Retina (tissue), 1 donor: Measurements from ENCODE around the gene FAU.
A peak's percentile ranks its signal among the peaks of the same experiment; 100 is the strongest.
"Not testable (repeated sequence)": the region's sequence is repeated elsewhere in the genome, so short reads cannot be mapped to it uniquely, and the experiment has no call there.

Experiments used
- DNase-seq: peaks from one replicate; pipeline ENCODE4 v3.0.0-alpha.2; 2016

The FAU gene

DNA sequence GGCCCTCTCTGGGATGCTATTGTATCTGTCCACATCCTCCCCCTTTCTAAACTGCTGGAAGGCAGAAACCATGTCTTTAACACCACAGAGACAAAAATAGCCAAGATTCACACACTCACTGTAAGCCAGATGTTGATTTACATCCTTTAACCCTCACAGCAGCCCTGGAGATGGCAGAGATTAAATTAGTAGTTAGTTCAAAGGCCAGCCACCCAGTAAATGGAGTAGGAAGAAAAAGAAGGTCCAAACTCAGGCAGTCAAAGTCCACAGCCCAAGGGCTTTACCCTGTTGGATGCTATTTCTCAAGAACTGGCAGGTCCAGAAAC is 2.3 kb downstream of the FAU start:
- DNase-seq: no peak

DNA sequence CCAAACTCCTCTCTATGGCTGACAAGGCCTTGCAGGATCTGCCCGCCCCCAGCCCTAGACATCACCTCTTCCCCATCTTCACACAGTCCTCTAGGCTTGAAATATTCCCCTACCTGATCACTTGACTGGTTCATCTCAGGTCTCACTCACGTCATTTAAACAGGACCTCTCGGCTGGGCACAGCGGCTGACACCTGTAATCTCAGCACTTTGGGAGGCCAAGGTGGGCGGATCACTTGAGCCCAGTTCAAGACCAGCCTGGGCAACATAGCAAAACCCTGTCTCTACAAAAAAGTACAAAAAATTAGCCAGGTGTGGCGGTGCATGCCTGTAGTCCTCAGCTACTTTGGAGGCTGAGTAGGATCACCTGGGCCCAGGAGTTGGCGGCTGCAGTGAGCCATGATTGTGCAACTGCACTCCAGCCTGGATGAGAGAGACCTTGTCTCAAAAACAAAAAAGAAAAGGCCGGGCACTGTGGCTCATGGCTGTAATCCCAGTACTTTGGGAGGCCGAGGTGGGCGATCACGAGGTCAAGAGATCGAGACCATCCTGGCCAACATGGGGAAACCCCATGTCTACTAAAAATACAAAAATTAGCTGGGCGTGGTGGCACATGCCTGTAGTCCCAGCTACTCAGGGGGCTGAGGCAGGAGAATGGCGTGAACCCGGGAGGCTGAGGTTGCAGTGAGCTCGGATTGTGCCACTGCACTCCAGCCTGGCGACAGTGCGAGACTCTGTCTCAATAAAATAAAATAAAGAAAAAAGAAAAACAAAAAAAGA is 2.9 kb downstream of the FAU start:
- DNase-seq: not testable (repeated sequence)

DNA sequence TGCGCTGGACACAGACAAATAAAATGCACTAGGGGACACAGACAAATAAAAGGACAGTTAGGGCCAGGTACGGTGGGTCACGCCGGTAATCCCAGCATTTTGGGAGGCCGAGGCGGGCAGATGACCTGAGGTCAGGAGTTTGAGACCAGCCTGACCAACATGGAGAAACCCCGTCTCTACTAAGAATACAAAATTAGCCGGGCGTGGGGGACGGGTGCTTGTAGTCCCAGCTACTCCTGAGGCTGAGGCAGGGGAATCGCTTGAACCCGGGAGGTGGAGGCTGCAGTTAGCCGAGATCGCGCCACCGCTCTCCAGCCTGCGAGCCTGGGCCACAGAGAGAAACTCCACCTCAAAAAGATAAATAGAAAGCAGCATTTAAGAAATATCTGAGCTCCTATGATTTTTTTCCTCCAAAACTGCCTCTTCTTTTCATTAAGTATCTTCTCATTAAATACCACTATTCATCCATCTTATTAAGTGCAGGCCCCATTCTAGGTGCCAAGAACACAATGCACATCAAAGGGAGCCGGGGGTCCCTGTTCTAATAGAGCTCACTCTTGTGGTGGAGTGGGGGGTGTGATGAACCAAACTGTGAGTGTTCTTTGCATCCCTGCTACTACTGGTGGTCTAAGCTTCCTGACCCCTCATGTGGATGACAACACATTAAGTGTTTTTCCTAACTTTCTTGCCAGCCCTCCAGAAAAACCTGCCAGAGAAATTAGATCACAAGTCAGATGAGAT is 3.7 kb downstream of the FAU start:
- DNase-seq: no peak

DNA sequence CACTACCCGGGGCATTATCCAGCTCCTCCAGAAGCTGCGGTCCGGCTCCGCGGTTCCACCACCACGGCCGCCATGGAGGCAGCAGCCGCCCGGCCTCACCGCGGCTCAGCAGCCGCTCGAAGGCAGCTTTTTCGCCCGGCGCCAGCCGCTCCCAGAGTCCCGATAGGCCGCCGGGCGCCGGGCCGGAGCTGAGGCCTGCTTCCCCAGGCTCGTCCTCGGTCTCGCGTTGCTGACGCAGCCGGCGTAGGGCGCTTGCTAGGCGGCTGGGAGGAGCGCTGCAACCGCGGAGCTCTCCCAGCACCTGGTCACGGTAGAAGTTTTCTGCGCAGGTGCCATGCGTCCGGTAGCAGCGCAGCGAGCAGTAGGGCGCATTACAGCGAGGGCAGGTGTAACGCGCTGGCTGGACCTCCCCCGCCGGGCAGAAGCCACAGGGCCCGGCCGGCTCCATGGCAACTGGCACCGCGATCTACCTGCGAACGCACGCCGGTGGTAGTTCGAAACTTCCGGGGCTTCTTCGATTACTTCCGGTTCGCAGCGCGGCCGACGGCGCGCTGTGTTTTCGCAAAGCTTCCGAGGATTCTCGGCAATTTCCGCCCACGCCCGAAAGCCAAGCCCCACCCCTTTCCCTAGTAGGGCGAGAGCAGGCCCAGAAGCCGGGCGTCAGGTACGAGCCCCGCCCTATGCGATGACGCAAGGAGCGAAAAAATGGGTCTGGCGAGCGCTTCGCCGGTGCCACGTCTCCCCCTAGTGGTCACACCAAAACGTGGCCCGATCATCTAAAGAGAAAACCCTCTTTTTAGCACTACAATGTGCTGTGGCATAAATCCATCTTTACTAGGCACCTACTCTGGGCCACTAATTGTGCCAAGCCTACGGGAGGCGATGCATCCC is 4.5 kb downstream of the FAU start, which contains the start of gene ZNHIT2:
Gene ZNHIT2 (minus strand): TSS at position 496 of the 891 bp plus-strand sequence. CDS start 48 bp downstream, at position 448.
- peak; percentile 97 for DNase-seq

- DNase-seq: no peak
Measured at GRCh38 chr11:65116370-65117205, 5.3 kb downstream of the FAU start.

DNA sequence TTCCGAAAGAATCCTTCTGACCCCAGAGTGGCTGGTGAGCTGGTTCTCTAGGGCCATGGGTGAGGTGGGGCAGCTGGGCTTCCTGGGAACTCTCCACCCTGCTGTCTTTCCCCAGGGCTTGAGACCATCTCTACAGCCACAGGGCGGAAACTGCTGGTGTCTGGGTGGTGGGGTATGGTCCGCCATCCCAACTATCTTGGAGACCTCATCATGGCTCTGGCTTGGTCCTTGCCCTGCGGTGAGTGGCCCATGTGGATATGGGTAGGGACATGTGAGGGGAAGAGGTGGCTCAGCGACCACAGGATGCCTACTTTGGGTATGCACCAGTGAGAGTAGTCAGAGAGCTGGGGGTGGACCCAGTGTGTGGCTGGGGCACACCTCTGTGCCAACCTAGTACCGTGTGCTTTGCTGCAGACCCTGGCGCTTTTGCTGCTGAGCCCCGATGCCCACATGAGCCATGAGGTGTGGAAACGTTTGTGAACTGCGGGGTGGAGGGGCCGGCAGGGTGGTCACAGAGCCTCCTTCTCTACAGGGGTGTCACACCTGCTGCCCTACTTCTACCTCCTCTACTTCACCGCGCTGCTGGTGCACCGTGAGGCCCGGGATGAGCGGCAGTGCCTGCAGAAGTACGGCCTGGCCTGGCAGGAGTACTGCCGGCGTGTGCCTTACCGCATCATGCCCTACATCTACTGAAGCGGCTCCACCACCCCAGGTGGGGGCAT is 6.4 kb downstream of the FAU start:
- DNase-seq: no peak

DNA sequence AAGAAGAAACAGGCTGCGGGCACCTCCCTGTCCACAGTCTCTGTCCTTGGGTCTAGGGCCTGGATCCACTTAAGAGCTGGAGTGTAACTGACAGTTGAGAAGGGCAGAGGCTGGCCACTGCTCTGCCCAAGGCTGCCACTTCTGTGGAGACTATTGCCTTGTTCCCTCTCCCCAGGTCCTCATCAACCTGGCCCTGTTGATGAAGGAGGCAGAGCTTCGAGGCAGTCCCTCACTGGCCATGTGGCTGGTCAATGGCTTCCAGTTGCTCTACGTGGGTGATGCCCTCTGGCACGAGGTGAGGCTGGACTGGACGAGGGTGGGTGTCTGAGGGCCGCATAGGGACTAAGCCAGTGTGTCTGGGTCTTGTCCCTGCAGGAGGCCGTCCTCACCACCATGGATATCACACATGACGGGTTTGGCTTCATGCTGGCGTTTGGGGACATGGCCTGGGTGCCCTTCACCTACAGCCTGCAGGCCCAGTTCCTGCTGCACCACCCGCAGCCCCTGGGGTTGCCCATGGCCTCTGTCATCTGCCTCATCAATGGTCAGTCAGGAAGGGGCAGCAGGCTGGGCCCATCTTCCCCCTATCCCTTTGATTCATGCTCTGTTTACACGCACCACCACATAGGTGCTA is 7.3 kb downstream of the FAU start:
- DNase-seq: no peak

GRCh38 chr11:65113839-65114238 is 8.1 kb downstream of the FAU start:
- no peak for DNase-seq

GRCh38 chr11:65113361-65113756 is 8.6 kb downstream of the FAU start:
- DNase-seq: no peak

- DNase-seq: peak; percentile 89
Measured at GRCh38 chr11:65112546-65113360, 9.2 kb downstream of the FAU start.

DNA sequence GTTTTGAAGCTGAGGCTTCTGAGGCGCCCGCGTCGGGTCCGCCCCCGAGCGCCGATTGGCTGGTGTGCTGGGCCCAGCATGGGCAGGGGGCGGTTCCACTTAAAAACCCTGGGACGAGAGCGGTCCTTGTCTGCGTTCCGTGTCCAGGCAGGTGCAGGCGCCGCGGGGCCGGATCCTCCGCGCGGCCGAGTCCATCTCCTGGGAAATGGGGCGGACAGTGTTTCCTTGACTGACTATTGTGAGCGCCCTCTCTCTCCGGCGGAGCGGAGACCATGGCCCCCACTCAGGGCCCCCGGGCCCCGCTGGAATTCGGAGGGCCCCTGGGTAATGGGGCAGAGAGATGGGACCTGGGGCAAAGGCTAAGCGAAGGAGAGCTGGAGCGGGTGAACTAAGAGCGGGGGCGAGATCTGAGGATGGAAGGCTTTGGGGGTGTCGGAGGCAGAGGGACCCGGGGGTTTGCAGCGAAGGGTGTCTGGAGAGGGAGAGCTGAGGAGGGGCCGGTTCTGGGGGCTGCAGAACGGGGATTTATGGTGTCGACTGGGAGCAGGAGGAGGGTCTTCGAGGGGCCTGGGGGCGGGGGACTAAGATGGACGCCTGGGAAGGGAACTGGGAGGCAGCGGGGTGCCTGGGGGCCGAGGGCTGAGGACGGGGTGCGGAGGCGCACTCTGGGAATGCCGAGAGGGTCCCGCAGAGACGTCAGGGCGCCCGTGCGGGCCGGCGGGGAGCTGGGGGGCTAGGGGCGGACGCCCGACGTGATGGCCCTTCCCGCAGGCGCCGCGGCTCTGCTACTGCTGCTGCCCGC is 10.0 kb downstream of the FAU start, which contains the start of gene TM7SF2:
Gene TM7SF2 (plus strand): TSS at position 129 of the 802 bp plus-strand sequence. CDS start 144 bp downstream, at position 273.
- peak; percentile 95 for DNase-seq

DNA sequence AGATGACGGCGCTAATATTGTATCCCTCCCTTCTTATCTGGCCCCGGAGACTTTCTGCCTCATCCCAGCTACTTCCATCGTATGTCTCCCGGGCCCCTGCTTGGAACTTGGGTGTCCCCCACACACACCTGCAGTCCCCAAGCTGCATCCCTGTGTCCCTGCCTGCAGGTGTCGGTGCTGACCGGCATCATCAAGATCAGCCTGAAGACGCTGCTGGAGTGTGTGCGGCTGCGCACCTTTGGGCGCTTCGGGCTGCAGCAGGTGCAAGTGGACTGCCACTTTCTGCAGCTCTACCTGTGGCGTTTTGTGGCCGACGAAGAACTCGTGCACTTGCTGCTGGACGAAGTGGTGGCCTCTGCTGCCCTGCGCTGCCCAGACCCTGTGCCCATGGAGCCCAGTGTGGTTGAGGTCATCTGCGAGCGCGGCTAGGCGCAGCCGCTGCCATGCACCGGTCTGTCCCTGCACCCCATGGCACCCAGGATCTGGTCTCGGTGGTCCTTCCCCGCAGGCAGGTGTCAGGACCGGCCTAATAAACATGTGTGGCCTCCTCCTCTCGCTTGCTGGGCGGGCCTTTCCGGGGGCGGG is 10.7 kb downstream of the FAU start:
- no peak for DNase-seq

DNA sequence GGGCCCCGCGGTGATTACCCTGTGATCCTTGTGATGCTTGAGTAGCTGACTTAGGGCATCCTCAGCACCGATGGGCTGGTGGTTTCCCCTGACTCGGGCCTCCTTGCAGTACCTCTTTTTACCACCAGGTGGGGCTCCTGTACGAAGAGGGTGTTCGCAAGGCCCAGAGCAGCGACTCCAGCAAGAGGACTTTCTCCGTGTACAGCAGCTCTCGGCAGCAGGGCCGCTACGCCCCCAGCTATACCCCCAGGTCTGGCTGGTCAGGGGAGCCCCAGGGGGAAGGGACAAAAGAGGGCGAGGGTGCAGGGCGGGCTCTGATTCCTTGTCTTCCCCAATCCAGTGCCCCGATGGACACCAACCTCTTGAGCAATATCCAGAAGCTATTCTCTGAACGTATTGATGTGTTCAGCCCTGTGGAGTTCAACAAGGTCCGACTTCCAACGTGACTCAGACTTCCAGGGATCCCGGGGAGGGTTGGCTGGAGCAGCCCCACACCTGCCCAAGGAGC is 11.5 kb downstream of the FAU start:
- DNase-seq: peak; percentile 91

GRCh38 chr11:65109231-65110198 is 12.4 kb downstream of the FAU start:
- DNase-seq: no peak

DNA sequence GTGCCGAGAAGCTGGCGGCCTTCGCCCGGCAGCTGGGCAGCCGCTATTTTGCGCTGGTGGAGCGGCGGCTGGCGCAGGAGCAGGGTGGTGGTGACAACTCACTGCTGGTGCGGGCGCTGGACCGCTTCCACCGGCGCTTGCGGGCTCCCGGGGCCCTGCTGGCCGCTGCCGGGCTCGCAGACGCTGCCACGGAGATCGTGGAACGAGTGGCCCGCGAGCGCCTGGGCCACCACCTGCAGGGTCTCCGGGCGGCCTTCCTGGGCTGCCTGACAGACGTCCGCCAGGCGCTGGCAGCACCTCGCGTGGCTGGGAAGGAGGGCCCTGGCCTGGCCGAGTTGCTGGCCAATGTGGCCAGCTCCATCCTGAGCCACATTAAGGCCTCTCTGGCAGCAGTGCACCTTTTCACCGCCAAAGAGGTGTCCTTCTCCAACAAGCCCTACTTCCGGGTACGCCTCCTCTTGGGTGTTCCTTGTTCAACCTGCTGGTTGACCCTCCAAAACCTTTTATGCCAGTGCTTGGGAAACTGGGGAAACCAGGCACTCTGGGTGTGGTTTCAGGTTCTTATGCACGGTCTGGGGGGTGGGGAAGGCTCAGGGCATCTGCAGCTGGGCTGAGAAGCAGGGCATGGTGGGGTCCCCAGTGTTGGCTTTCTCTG is 13.3 kb downstream of the FAU start:
- no peak for DNase-seq

DNA sequence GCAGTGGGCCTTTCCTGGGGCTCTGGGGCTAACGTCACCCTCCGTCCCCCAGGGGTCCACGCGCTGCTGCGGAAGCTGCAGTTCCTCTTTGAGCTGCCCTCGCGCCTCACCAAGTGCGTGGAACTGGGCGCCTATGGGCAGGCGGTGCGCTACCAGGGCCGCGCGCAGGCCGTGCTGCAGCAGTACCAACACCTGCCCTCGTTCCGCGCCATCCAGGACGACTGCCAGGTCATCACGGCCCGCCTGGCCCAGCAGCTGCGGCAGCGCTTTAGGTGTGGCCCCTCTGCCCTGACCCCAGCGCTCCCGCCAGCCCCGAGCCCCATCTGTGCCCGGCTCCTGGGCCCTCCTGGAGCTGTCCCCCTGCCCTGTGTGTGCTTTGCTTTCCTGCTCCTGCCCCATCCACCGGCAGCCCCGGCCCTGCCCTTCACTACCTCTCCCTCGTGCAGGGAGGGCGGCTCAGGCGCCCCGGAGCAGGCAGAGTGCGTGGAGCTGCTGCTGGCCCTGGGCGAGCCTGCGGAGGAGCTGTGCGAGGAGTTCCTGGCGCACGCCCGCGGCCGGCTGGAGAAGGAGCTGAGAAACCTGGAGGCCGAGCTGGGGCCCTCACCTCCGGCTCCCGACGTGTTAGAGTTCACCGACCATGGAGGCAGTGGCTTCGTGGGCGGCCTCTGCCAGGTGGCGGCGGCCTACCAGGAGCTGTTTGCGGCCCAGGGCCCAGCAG is 14.0 kb downstream of the FAU start:
- DNase-seq: no peak
